Neural cell (in vitro differentiated cells): ENCODE results near the gene FAM186B. TPM values are rescaled to one million over a fixed set of nuclear protein-coding genes. Genes with fewer than 3 reads are reported as not detected.

ENCODE experiments used
- H2AFZ ChIP-seq: fragments of 200-600, 300-800 bp; sonication (generic), shearing (Covaris generic); 2 replicates; pipeline ENCODE4 v1.6.0; 2014; ENCODE audit warnings: low read depth, mild to moderate bottlenecking, antibody characterized with exemption, low read length, moderate library complexity
- H3F3A ChIP-seq: fragments of 200-600 bp; shearing (Covaris generic); 2 replicates; pipeline ENCODE4 v1.6.1; 2016; ENCODE audit warnings: mild to moderate bottlenecking, moderate library complexity, mixed read lengths, antibody characterized with exemption, low read length; ENCODE audit not compliant: insufficient read depth, poor library complexity, severe bottlenecking
- H3K27ac ChIP-seq: fragments of 200-600, 300-800 bp; sonication (generic), shearing (Covaris generic); 2 replicates; pipeline ENCODE4 v1.5.1; 2014; ENCODE audit warnings: mild to moderate bottlenecking, low read length, moderate library complexity
- H3K27me3 ChIP-seq: fragments of 300-800, 200-600 bp; sonication (generic), shearing (Covaris generic); 2 replicates; pipeline ENCODE4 v1.6.0; 2014; ENCODE audit warnings: mild to moderate bottlenecking, low read depth, low read length, moderate library complexity; ENCODE audit not compliant: insufficient read depth
- H3K36me3 ChIP-seq: fragments of 300-800, 200-600 bp; sonication (generic), shearing (Covaris generic); 2 replicates; pipeline ENCODE4 v1.5.1; 2014; ENCODE audit warnings: mild to moderate bottlenecking, antibody characterized with exemption, low read length, moderate library complexity; ENCODE audit not compliant: insufficient read depth
- H3K4me2 ChIP-seq: fragments of 300-800, 200-600 bp; sonication (generic), shearing (Covaris generic); 2 replicates; pipeline ENCODE4 v1.6.0; 2014; ENCODE audit warnings: mild to moderate bottlenecking, low read length
- H3K4me3 ChIP-seq: fragments of 300-800, 200-600 bp; sonication (generic), shearing (Covaris generic); 2 replicates; pipeline ENCODE4 v1.5.1; 2014; ENCODE audit warnings: mild to moderate bottlenecking, low read length, moderate library complexity
- H3K79me2 ChIP-seq: fragments of 200-600 bp; shearing (Covaris generic); replicated peaks from 2 replicates; pipeline ENCODE4 v1.6.0; 2014; ENCODE audit warnings: mild to moderate bottlenecking, low read length, moderate library complexity; ENCODE audit not compliant: insufficient read depth
- H3K9ac ChIP-seq: fragments of 300-800, 200-600 bp; sonication (generic), shearing (Covaris generic); 2 replicates; pipeline ENCODE4 v1.6.1; 2016; ENCODE audit warnings: mild to moderate bottlenecking, low read length, mixed read lengths
- H3K9me2 ChIP-seq: fragments of 200-600 bp; shearing (Covaris generic); 2 replicates; pipeline ENCODE4 v1.6.1; 2016; ENCODE audit warnings: mild to moderate bottlenecking, low read length, mixed read lengths; ENCODE audit not compliant: insufficient read depth
- H3K9me3 ChIP-seq: fragments of 200-600, 300-800 bp; sonication (generic), shearing (Covaris generic); 2 replicates; pipeline ENCODE4 v1.6.1; 2016; ENCODE audit warnings: mild to moderate bottlenecking, mixed run types, low read length, moderate library complexity, mixed read lengths
- H4K20me1 ChIP-seq: fragments of 200-600 bp; shearing (Covaris generic); 2 replicates; pipeline ENCODE4 v1.6.1; 2016; ENCODE audit warnings: mild to moderate bottlenecking, mixed run types; ENCODE audit not compliant: insufficient read depth
- EZH2 ChIP-seq: fragments of 200-600, 300-800 bp; shearing (Covaris generic), sonication (generic); IDR thresholded peaks from 2 replicates; pipeline ENCODE4 v1.6.1; 2014; ENCODE audit warnings: antibody characterized with exemption, low read length, borderline replicate concordance, mild to moderate bottlenecking; ENCODE audit not compliant: insufficient read depth, poor library complexity, severe bottlenecking
- MXI1 ChIP-seq: fragments of 450-650 bp; conservative IDR thresholded peaks from 2 replicates; pipeline ENCODE4 v1.6.1; 2014; ENCODE audit warnings: antibody characterized with exemption, mild to moderate bottlenecking; ENCODE audit not compliant: poor library complexity, severe bottlenecking
- POLR2AphosphoS5 ChIP-seq: IDR thresholded peaks from 2 replicates; pipeline ENCODE4 v1.6.1; 2012
- RAD21 ChIP-seq: fragments of 450-650 bp; conservative IDR thresholded peaks from 2 replicates; pipeline ENCODE4 v1.6.1; 2014; ENCODE audit warnings: antibody characterized with exemption, mild to moderate bottlenecking, moderate library complexity
- SMC3 ChIP-seq: fragments of 450-650 bp; conservative IDR thresholded peaks from 2 replicates; pipeline ENCODE4 v1.6.1; 2014; ENCODE audit warnings: antibody characterized with exemption, mild to moderate bottlenecking, moderate library complexity; ENCODE audit not compliant: poor library complexity
- polyA plus RNA-seq: library from polyadenylated mRNA; depleted of rRNA; stranded (reverse); fragments of >200 nt; gene quantifications from 2 replicates; pipeline ENCODE4 v1.2.3, GENCODE V29; 2014
- TF ChIP-seq, protein P1 (sequence below): fragments of 450-650 bp; IDR thresholded peaks from 2 replicates; pipeline ENCODE4 v1.5.1; 2014; ENCODE audit warnings: antibody characterized with exemption, mild to moderate bottlenecking, moderate library complexity; ENCODE audit not compliant: poor library complexity, severe bottlenecking
- TF ChIP-seq, protein P2 (sequence below): IDR thresholded peaks from 2 replicates; pipeline ENCODE4 v1.6.1; 2012; ENCODE audit warnings: borderline replicate concordance

FAM186B gene
- polyA plus RNA-seq, 1 donor from 2014 or later = not detected

DNA sequence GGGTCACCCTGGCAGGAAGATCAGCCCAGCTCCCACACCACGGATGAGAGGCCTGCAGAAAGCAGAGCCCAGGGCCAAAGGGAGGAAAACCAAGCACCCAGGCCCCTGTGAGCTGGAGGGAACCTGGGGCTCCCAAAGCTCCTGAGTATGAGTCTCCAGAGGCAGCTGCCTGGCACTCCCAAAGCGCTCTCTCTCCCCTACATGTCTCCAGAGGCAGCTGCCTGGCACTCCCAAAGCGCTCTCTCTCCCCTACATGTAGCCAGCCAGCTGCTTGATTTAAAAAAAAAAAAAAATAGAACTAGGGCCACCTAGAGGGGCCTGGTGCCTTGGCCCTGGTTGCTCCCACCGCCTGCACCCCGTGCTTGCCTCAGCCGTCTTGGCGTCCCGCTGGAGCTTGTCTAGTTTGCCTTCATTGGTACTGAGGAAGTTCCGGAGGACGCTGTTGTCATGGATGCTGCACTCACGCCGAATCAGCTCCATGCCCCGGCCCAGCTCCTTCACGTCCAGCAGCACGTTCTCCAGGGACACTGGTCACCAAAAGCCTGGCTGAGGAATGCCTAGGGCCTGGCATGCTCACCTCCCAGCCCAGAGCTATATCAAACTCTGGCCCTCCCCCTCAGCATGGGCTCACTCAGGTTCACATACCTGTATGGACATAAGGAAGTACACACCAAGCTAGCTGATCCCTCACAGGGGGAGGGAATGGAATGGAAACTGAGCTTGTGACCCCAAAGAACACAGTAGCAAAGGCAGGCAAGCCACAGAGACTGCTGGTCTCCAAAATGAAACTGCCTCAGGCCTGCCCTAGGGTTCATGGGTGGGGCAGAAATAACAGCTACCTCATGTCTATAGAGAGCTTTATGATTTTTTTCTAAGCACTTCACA, 42.6 kb upstream of the FAM186B start:
- Histone ChIP-seq H3F3A (no peaks in the 10 kb centered on the region), H4K20me1 (no peaks in the 10 kb centered on the region), H3K9me3 (no peaks in the 10 kb centered on the region), H3K27me3 (no peaks in the 10 kb centered on the region), H2AFZ (no peak overlapping the region), H3K27ac (no peak overlapping the region), H3K4me3 (no peak overlapping the region), H3K4me2 (no peak overlapping the region), H3K9ac (no peak overlapping the region), H3K9me2 (no peaks in the 10 kb centered on the region), H3K36me3 (no peaks in the 10 kb centered on the region), H3K79me2 (no peaks in the 10 kb centered on the region)
- TF ChIP-seq, protein P1, sequence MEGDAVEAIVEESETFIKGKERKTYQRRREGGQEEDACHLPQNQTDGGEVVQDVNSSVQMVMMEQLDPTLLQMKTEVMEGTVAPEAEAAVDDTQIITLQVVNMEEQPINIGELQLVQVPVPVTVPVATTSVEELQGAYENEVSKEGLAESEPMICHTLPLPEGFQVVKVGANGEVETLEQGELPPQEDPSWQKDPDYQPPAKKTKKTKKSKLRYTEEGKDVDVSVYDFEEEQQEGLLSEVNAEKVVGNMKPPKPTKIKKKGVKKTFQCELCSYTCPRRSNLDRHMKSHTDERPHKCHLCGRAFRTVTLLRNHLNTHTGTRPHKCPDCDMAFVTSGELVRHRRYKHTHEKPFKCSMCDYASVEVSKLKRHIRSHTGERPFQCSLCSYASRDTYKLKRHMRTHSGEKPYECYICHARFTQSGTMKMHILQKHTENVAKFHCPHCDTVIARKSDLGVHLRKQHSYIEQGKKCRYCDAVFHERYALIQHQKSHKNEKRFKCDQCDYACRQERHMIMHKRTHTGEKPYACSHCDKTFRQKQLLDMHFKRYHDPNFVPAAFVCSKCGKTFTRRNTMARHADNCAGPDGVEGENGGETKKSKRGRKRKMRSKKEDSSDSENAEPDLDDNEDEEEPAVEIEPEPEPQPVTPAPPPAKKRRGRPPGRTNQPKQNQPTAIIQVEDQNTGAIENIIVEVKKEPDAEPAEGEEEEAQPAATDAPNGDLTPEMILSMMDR = no peak
- TF ChIP-seq, protein P2, sequence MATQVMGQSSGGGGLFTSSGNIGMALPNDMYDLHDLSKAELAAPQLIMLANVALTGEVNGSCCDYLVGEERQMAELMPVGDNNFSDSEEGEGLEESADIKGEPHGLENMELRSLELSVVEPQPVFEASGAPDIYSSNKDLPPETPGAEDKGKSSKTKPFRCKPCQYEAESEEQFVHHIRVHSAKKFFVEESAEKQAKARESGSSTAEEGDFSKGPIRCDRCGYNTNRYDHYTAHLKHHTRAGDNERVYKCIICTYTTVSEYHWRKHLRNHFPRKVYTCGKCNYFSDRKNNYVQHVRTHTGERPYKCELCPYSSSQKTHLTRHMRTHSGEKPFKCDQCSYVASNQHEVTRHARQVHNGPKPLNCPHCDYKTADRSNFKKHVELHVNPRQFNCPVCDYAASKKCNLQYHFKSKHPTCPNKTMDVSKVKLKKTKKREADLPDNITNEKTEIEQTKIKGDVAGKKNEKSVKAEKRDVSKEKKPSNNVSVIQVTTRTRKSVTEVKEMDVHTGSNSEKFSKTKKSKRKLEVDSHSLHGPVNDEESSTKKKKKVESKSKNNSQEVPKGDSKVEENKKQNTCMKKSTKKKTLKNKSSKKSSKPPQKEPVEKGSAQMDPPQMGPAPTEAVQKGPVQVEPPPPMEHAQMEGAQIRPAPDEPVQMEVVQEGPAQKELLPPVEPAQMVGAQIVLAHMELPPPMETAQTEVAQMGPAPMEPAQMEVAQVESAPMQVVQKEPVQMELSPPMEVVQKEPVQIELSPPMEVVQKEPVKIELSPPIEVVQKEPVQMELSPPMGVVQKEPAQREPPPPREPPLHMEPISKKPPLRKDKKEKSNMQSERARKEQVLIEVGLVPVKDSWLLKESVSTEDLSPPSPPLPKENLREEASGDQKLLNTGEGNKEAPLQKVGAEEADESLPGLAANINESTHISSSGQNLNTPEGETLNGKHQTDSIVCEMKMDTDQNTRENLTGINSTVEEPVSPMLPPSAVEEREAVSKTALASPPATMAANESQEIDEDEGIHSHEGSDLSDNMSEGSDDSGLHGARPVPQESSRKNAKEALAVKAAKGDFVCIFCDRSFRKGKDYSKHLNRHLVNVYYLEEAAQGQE = no peak
- TF ChIP-seq MXI1 = no peak

- H3K79me2 ChIP-seq = no peaks in the 10 kb centered on the region
- H4K20me1 ChIP-seq = no peaks in the 10 kb centered on the region
- H3K4me2 ChIP-seq = no peak overlapping the region
- H3K9ac ChIP-seq = no peak overlapping the region
- peaks cover 3% of the 10 kb centered on the region for H3K36me3 ChIP-seq
- H3F3A ChIP-seq = no peaks in the 10 kb centered on the region
- no peak for TF ChIP-seq SMC3
- no peak for TF ChIP-seq POLR2AphosphoS5
- no peak for TF ChIP-seq MXI1
- TF ChIP-seq EZH2 = no peak
- no peak for TF ChIP-seq RAD21
- TF ChIP-seq, protein P2 = no peak
- no peaks in the 10 kb centered on the region for H3K9me3 ChIP-seq
- H3K4me3 ChIP-seq = no peak overlapping the region
- H3K27me3 ChIP-seq = no peaks in the 10 kb centered on the region
- H2AFZ ChIP-seq = no peak overlapping the region
- H3K27ac ChIP-seq = no peak overlapping the region
- H3K9me2 ChIP-seq = no peaks in the 10 kb centered on the region
Measured at GRCh38 chr12:49646871-49647654, 41.6 kb upstream of the FAM186B start.
